ENCODE results near the gene DNAH8. TPM values are rescaled to one million over a fixed set of nuclear protein-coding genes. Genes with fewer than 3 reads are reported as not detected.

DNAH8 gene
- total RNA-seq, 1 donor from 2014 or later, result 0.03 TPM

DNA sequence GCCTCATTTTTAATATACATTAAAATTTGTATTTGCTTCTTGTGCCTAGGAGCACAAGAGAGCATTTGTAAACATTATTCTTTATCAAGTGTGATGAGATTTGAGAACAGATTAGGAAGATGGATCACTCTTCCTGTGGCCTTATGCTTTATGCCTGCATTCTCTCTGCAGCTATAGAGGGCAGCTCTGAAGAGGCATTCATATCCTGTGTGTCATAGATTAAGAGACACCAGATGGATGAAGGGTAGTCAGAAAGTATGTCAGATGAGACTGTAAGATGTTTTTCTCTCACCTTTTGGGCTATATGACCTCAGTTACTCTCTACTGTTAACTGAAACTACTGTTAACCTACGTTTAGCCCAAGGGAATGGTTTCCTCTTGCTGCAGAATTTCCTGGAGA, 61.4 kb downstream of the DNAH8 start:
- Histone ChIP-seq H3K27ac (no peak overlapping the region), H3K9me3 (no peaks in the 10 kb centered on the region), H3K27me3 (ENCODE audit: low read depth) (no peaks in the 10 kb centered on the region), H3K36me3 (no peaks in the 10 kb centered on the region), H3K4me3 (no peak overlapping the region), H3K4me1 (no peaks in the 10 kb centered on the region)
- no peak for TF ChIP-seq CTCF (IDR thresholded peaks at IDR 0.05)
- intact Hi-C loops (cut with DNase I), result no loop called here
- DNase-seq (no peak), ATAC-seq (no peak)

GRCh38 chr6:38779310-38780062, 64.4 kb downstream of the DNAH8 start:
- intact Hi-C loops (cut with DNase I), result no loop called here
- ATAC-seq (no peak), DNase-seq (no peak)
- H3K9me3 ChIP-seq, result no peaks in the 10 kb centered on the region
- H3K27me3 ChIP-seq (ENCODE audit: low read depth), result no peaks in the 10 kb centered on the region
- no peaks in the 10 kb centered on the region for H3K36me3 ChIP-seq
- no peaks in the 10 kb centered on the region for H3K4me1 ChIP-seq
- no peak overlapping the region for H3K27ac ChIP-seq
- TF ChIP-seq CTCF (IDR thresholded peaks at IDR 0.05), result no peak
- H3K4me3 ChIP-seq, result no peak overlapping the region

DNA sequence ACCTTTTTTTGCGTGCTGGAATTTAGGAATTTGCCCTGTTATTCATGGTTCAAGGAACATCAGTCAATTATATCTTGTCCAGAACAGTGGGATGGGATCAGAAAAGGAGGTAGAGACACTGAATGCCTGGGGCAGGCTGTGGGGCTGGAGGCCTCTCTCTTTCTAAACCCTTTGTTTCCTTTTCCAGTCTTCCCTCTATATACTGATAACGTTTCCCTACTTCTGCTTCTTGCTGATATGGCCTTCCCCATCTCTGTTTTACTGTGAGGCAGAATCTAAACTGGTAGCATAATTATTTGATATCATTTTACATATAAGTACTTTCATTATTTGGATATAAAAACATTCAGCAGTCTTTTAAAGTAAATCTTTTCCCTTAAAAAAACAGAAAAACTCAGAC, 67.5 kb downstream of the DNAH8 start:
- DNase-seq (no peak), ATAC-seq (no peak)
- Histone ChIP-seq H3K27ac (no peak overlapping the region), H3K9me3 (no peaks in the 10 kb centered on the region), H3K4me1 (no peaks in the 10 kb centered on the region), H3K36me3 (no peaks in the 10 kb centered on the region), H3K4me3 (no peak overlapping the region), H3K27me3 (ENCODE audit: low read depth) (no peaks in the 10 kb centered on the region)
- intact Hi-C loops (cut with DNase I), result no loop called here
- no peak for TF ChIP-seq CTCF (IDR thresholded peaks at IDR 0.05)

DNA sequence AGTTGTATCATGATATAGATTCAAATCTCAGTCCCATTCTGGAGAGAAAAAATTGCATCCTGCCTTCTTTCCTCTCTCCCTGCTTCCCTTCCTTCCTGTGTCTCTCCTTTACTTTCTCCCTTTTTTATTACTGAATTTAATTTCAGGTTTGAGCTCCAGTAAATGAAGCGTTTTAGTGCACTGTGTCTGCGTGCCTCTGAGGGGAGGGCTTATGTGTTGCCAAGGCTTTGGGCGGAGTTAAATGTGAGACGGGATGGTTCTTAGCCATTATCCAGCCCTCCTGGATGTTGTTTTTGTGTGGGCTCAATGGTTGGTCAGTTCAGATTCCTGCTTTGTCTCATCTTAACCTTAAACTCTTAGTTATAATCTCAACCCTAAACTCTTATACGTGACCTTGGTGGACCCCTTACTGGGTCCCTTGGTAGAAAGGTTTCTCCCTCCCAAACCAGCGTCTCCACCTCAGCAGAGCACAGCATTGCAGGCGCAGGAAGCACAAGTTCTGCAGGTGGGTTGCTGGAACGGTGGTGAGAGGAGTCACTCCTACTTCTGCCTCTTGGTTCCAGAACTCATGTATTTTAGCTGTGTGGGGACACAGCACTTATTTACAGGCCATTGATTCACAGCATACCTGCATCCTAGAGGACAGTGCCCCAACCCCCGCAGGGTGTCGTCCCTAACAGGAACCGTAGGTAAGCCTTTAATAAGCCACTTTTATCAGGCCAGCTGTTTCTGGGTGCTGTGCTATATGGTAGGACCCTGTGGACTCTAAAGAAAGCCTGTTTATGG, 68.5 kb downstream of the DNAH8 start:
- no peak overlapping the region for H3K27ac ChIP-seq
- DNase-seq, result no peak
- H3K27me3 ChIP-seq (ENCODE audit: low read depth), result no peaks in the 10 kb centered on the region
- no peak overlapping the region for H3K4me3 ChIP-seq
- H3K9me3 ChIP-seq, result no peaks in the 10 kb centered on the region
- ATAC-seq, result no peak
- intact Hi-C loops (cut with DNase I), result no loop called here
- no peaks in the 10 kb centered on the region for H3K36me3 ChIP-seq
- no peak for TF ChIP-seq CTCF (IDR thresholded peaks at IDR 0.05)
- H3K4me1 ChIP-seq, result no peaks in the 10 kb centered on the region

DNA sequence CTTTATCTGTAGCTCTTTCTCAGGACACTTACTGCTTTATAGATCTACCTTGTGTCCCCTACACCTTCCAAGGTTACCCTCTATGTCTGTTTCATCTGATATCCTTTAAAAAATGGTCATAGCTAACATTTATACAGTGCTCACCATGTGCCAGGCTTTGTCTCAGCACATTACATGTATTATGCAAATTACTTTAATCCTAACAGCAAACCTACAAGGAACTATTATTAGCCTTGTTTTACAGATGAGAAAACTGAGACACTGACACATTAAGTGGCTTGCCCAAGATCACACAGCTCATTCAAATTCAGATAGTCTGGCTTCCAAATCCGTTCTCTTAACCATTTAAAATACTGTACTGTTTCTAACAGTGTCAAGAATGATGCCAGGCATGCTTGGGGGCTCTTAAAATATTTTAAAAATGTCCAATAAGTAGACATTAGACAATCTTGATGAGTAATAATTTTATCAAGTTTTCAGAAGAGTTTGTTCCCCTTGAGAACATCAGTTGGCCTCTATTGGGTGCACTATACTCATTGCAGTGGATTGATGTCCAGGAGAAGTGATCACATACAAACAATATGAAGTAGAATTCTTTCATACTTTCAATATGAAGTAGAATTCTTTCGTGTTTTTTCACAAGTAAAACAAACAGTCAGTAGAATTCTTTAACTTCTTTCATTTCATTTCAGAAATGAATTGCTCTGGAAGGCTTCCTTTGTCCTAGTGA, 69.6 kb downstream of the DNAH8 start:
- no peaks in the 10 kb centered on the region for H3K4me1 ChIP-seq
- H3K36me3 ChIP-seq, result no peaks in the 10 kb centered on the region
- H3K27me3 ChIP-seq (ENCODE audit: low read depth), result no peaks in the 10 kb centered on the region
- no peak for DNase-seq
- H3K9me3 ChIP-seq, result no peaks in the 10 kb centered on the region
- H3K4me3 ChIP-seq, result no peak overlapping the region
- intact Hi-C loops (cut with DNase I), result no loop called here
- ATAC-seq, result peak in 1 of 2 donors; percentile 74
- no peak for TF ChIP-seq CTCF (IDR thresholded peaks at IDR 0.05)
- H3K27ac ChIP-seq, result no peak overlapping the region
